Astrocyte (in vitro differentiated cells and primary cell): Measurements from ENCODE around the gene KCNMB2.

ENCODE experiments used
- CTCF ChIP-seq: IDR thresholded peaks from 2 replicates; pipeline ENCODE4 v1.5.1; 2011; ENCODE audit warnings: low read depth, mild to moderate bottlenecking, inconsistent platforms, low read length, moderate library complexity; ENCODE audit not compliant: insufficient read depth
- EZH2 ChIP-seq: IDR thresholded peaks from 2 replicates; pipeline ENCODE4 v1.6.1; 2012; ENCODE audit warnings: mild to moderate bottlenecking, low read length, inconsistent platforms; ENCODE audit not compliant: insufficient read depth

GRCh38 chr3:178706411-178706810 lies 170.2 kb downstream of the KCNMB2 start:
- TF ChIP-seq CTCF (no peak), EZH2 (no peak)
